ENCODE data around the gene PRUNE2. TPM values are rescaled to one million over a fixed set of nuclear protein-coding genes. Genes with fewer than 3 reads are reported as not detected.
"Not testable (repeated sequence)": the region's sequence is repeated elsewhere in the genome, so short reads cannot be mapped to it uniquely, and the experiment has no call there.

The PRUNE2 gene, protein sequence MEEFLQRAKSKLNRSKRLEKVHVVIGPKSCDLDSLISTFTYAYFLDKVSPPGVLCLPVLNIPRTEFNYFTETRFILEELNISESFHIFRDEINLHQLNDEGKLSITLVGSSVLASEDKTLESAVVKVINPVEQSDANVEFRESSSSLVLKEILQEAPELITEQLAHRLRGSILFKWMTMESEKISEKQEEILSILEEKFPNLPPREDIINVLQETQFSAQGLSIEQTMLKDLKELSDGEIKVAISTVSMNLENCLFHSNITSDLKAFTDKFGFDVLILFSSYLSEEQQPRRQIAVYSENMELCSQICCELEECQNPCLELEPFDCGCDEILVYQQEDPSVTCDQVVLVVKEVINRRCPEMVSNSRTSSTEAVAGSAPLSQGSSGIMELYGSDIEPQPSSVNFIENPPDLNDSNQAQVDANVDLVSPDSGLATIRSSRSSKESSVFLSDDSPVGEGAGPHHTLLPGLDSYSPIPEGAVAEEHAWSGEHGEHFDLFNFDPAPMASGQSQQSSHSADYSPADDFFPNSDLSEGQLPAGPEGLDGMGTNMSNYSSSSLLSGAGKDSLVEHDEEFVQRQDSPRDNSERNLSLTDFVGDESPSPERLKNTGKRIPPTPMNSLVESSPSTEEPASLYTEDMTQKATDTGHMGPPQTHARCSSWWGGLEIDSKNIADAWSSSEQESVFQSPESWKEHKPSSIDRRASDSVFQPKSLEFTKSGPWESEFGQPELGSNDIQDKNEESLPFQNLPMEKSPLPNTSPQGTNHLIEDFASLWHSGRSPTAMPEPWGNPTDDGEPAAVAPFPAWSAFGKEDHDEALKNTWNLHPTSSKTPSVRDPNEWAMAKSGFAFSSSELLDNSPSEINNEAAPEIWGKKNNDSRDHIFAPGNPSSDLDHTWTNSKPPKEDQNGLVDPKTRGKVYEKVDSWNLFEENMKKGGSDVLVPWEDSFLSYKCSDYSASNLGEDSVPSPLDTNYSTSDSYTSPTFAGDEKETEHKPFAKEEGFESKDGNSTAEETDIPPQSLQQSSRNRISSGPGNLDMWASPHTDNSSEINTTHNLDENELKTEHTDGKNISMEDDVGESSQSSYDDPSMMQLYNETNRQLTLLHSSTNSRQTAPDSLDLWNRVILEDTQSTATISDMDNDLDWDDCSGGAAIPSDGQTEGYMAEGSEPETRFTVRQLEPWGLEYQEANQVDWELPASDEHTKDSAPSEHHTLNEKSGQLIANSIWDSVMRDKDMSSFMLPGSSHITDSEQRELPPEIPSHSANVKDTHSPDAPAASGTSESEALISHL (N-terminal part only)
- under 1 TPM; 0.24 to 0.39 TPM for total RNA-seq

DNA sequence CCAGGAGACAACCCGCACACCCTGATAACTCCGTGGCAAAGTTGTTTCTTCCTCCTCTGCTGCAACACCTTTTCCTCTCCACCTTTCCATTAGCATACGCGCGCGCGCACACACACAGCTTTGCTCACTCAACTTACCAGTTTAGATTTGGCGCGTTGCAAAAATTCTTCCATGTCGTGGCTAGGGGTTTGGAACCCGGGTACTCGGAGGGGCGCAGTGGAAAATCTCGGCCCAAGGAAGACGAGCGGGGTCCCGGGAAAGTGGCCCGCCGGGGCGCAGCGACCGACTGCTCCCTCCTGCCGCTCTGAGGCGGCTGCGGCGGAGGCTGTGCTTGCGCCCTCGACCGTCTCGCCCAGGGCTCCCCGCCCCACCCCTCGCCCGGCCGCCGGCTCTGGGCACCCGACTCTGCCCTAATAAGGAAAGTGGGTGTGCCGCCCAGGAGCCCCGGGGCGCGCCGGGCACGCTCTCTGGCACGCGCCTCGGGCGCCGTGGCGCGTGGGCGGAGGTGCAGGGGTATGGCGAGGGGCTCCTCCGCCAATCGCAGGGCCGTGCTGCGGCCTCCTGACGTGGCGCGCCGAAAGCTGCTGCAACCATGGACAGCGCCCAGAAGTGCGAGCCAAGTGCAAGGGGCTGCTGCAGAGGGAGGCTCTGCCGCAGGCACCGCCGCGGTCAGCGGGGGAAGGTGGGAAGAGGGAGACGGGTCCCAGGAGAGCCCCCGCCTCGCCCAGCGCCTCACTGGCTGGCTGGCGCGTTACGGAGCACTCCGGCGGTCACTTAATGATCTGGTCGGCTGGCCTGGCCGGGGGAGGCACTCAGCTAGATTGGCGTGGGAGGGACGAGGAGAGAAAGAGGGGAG, at the start of gene PRUNE2:
TSS of gene PRUNE2 (minus strand) at position 324 of the 856 bp plus-strand sequence. CDS start at position 173, 151 bp downstream.
- Mint-ChIP-seq H3K27me3 (peaks cover 41% of the 10 kb centered on the region), H3K4me3 (no peak within 1 kb of the TSS)
- no peak for ATAC-seq (replicated peaks)

DNA sequence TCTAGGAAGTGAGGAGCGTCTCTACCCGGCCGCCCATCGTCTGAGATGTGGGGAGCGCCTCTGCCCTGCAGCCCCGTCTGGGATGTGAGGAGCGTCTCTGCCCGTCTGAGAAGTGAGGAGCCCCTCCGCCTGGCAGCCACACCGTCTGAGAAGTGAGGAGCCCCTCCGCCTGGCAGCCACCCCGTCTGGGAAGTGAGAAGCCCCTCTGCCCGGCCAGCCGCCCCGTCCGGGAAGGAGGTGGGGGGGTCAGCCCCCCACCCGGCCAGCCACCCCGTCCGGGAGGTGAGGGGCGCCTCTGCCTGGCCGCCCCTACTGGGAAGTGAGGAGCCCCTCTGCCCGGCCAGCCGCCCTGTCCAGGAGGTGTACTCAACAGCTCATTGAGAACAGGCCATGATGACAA, 49.5 kb upstream of the PRUNE2 start:
- not testable (repeated sequence) for H3K27ac Mint-ChIP-seq; H3K36me3 Mint-ChIP-seq (ENCODE audit: low read depth); H3K4me3 Mint-ChIP-seq; ATAC-seq (replicated peaks); H3K9me3 Mint-ChIP-seq; H3K4me1 Mint-ChIP-seq
- H3K27me3 Mint-ChIP-seq = peaks cover 15% of the 10 kb centered on the region

More for the DNA sequence above, at the start of gene PRUNE2:
- Mint-ChIP-seq H3K9me3 (no peaks in the 10 kb centered on the region), H3K4me1 (no peaks in the 10 kb centered on the region), H3K27ac (no peak within 1 kb of the TSS), H3K36me3 (ENCODE audit: low read depth) (no peaks in the 10 kb centered on the region)

DNA sequence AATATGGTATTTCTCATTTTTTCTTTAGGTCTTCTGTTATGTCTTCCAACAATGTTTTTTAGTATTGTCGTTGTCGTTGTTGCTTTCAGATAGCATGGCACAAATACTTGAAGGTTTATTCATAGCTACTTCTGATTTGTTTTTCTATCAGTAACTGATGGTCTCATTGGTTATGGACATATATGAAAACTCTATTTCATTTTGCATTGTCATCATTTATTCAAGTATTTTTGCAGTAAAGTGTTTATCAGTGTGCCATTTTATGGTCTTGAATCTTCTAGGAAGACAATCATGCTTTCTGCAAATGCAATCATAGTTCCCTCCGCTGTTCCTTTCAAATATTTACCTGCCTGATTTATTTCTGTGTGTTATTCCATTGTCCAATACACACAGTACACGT, 44.0 kb upstream of the PRUNE2 start:
- no peaks in the 10 kb centered on the region for H3K36me3 Mint-ChIP-seq (ENCODE audit: low read depth)
- no peak overlapping the region for H3K27ac Mint-ChIP-seq
- H3K27me3 Mint-ChIP-seq = peaks cover 10% of the 10 kb centered on the region
- no peak overlapping the region for H3K4me3 Mint-ChIP-seq
- no peaks in the 10 kb centered on the region for H3K4me1 Mint-ChIP-seq
- no peak for ATAC-seq (replicated peaks)
- no peaks in the 10 kb centered on the region for H3K9me3 Mint-ChIP-seq

DNA sequence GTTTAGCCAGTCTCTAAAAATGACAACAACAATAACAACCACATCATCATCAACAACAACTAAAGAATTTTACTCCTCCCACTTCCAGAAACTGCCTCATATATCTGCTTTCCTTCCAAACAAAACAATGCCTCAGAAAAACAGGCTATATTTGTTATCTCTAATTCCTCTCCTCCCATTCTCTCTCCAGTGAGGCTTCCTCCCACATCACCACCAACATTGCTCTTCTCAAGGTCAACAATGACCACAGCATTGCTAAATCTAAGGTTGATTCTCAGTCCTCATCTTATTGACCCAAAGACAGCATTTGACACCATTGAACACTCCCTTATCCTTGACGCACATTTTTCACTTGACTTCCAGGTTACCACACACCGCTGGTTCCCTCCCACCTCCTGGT, 38.1 kb upstream of the PRUNE2 start:
- no peaks in the 10 kb centered on the region for H3K36me3 Mint-ChIP-seq (ENCODE audit: low read depth)
- no peak overlapping the region for H3K4me3 Mint-ChIP-seq
- H3K4me1 Mint-ChIP-seq = no peaks in the 10 kb centered on the region
- ATAC-seq (replicated peaks) = no peak
- H3K9me3 Mint-ChIP-seq = no peaks in the 10 kb centered on the region
- peaks cover 4% of the 10 kb centered on the region for H3K27me3 Mint-ChIP-seq
- no peak overlapping the region for H3K27ac Mint-ChIP-seq

DNA sequence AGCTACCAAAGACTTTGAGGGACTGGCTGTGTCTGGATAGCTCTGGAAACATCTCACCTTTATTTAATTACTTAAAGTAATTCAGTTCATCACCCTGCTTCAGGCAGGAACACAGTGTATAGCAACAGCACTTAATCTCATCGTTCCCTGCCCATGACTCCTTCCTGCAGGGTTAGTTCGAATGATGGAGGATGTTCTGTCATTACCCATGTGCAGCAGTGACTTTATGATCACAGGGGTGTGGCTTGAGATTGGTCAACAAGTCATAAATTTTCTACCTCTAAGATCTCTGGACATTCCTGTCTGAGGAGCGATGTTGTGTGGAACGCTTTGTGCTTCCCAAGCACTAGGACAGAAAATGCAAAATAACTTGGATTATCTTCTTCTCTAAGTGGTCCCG, 37.1 kb upstream of the PRUNE2 start:
- Mint-ChIP-seq H3K4me3 (no peak overlapping the region), H3K9me3 (no peaks in the 10 kb centered on the region), H3K36me3 (ENCODE audit: low read depth) (no peaks in the 10 kb centered on the region), H3K27ac (no peak overlapping the region), H3K27me3 (peaks cover 4% of the 10 kb centered on the region), H3K4me1 (no peaks in the 10 kb centered on the region)
- ATAC-seq (replicated peaks) = no peak

DNA sequence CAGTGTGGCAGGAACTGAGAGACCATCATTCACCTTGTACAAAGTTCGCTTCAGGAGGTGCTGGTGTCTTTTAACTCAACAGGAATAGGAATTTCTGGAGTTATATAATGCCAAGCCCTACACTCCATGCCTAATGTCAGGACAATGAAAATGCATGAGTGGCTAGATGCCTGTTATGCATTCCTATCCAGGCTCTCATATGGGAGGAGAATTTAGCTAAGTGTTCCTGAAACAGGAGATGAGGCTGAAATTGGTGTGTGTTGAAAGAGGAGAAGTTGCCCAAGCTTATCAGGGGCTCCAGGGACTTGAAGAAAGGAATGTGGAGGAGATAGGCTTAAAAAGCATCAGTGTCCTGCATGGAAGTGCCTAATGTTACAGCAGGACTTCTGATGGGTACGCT, 26.8 kb upstream of the PRUNE2 start:
- no peaks in the 10 kb centered on the region for H3K27me3 Mint-ChIP-seq
- no peak overlapping the region for H3K4me3 Mint-ChIP-seq
- H3K4me1 Mint-ChIP-seq = no peaks in the 10 kb centered on the region
- H3K9me3 Mint-ChIP-seq = no peaks in the 10 kb centered on the region
- no peak for ATAC-seq (replicated peaks)
- no peaks in the 10 kb centered on the region for H3K36me3 Mint-ChIP-seq (ENCODE audit: low read depth)
- no peak overlapping the region for H3K27ac Mint-ChIP-seq

DNA sequence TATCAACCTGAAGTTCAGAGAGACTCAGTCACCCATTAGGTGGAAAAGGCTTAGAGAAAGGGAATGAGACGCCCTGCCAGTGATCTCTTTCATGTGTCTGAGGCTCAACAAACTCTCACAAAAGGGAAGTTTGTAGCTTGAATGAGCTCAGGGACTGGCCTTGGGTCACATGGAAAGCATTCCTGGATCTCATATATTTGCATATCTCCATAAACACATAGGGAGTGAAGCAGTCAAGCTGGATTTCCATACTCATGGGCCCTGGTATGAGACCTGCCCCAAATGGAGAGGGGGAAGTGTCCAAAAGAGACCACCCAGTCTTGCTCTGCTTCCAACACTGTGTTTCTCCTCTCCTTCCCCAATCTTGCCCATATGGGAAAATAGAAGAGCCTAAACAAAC, 26.4 kb upstream of the PRUNE2 start:
- ATAC-seq (replicated peaks) = no peak
- no peaks in the 10 kb centered on the region for H3K36me3 Mint-ChIP-seq (ENCODE audit: low read depth)
- H3K27ac Mint-ChIP-seq = no peak overlapping the region
- no peaks in the 10 kb centered on the region for H3K9me3 Mint-ChIP-seq
- no peak overlapping the region for H3K4me3 Mint-ChIP-seq
- no peaks in the 10 kb centered on the region for H3K4me1 Mint-ChIP-seq
- no peaks in the 10 kb centered on the region for H3K27me3 Mint-ChIP-seq

DNA sequence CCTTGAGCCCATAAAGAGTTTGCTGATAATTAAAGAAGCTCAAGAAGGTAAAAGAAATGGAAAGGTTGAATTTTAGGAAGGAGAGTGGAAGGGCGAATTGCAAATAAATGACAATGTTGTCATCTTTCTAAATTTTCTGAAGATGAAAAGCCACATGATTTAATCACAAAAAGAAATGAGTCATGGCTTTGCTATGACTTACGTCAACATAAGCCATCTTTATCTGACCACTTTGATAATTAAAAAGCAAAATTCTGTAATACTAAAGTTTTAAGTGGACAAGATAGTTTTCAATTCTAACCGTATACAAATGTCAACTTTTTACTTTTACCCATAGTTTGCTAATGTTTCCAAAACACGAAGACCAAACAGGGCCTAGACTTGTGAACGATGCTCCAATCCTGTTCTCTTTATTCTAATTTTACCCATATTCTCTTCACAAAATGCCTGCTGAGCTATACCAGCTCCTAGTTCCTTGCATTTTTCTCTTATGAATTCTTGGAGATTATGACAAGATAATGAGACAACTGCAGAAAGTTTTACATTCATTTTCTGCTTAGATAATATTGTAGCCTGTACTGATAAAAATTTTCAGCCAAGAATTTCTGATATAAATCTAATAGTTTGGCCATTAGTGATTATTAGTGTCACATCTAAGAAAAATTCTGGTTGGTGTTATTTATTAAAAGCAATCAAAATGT, 21.8 kb upstream of the PRUNE2 start:
- no peaks in the 10 kb centered on the region for H3K36me3 Mint-ChIP-seq (ENCODE audit: low read depth)
- H3K9me3 Mint-ChIP-seq = no peaks in the 10 kb centered on the region
- no peak overlapping the region for H3K4me3 Mint-ChIP-seq

DNA sequence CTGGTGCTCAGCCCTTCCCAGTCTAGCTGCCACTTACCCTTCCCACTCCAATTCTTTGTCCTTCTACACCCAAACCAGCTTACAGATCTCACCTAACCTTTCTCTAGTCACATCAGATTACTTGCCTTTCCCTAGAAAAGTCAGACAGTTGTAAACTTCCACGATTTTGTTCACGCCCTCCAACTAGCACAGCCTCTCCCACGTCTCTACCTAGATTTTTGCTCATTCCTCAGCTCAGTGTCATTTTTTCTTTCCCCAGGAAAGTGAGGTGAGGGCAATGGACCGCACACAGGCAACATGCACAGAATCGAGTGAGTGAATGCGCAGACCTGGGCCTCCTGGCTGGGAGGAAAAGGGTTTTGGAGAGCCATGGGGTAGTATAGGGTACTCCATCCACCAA, 20.9 kb upstream of the PRUNE2 start:
- no peak overlapping the region for H3K4me3 Mint-ChIP-seq
- H3K36me3 Mint-ChIP-seq (ENCODE audit: low read depth) = no peaks in the 10 kb centered on the region
- H3K27ac Mint-ChIP-seq = no peak overlapping the region
- ATAC-seq (replicated peaks) = no peak
- no peaks in the 10 kb centered on the region for H3K9me3 Mint-ChIP-seq
- peaks cover 3% of the 10 kb centered on the region for H3K27me3 Mint-ChIP-seq
- H3K4me1 Mint-ChIP-seq = no peaks in the 10 kb centered on the region

More for the DNA sequence above, 21.8 kb upstream of the PRUNE2 start:
- Mint-ChIP-seq H3K27ac (no peak overlapping the region), H3K4me1 (no peaks in the 10 kb centered on the region), H3K27me3 (no peaks in the 10 kb centered on the region)
- ATAC-seq (replicated peaks) = no peak

DNA sequence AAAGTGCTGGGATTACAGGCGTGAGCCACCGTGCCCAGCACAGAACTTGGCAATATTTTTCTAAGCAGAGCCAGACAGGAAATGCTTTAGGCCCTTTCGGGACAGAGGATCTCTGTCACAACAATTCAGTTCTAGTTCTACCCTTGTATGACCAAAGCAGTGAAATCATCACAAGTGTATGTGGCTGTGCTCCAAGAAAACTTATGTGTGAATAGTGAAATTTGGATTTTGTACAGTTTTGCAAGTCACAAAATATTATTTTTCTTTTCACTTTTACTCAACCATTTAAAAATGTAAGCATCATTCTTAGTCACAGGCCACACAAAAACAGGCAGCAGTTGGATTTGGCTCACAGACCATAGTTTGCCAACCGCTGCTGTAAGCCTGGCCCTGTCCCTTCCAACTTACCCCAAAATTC, 20.4 kb upstream of the PRUNE2 start:
- Mint-ChIP-seq H3K36me3 (ENCODE audit: low read depth) (no peaks in the 10 kb centered on the region), H3K4me1 (no peaks in the 10 kb centered on the region), H3K4me3 (no peak overlapping the region), H3K27me3 (peaks cover 5% of the 10 kb centered on the region), H3K9me3 (no peaks in the 10 kb centered on the region), H3K27ac (no peak overlapping the region)
- ATAC-seq (replicated peaks) = no peak

DNA sequence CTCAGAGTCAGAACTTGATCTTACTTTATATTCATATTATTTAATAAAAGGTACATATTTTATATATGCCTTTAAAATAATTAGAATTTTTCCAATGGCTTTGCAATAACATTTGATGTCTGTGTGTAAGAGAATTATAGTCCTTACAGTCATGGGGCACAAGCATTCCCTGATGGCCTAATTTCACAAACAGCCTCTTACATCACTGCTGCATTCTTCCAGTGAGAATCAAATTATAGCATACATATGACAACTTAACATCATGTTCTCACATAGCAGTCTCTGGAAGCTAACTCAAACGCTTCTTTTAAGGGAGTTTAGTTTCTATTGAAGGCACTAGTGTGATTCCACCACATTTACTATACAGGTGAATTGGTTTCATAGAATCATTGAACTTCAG, 15.3 kb upstream of the PRUNE2 start:
- Mint-ChIP-seq H3K27ac (no peak overlapping the region), H3K36me3 (ENCODE audit: low read depth) (no peaks in the 10 kb centered on the region), H3K9me3 (no peaks in the 10 kb centered on the region), H3K27me3 (peaks cover 12% of the 10 kb centered on the region), H3K4me1 (no peaks in the 10 kb centered on the region), H3K4me3 (no peak overlapping the region)
- ATAC-seq (replicated peaks) = no peak

DNA sequence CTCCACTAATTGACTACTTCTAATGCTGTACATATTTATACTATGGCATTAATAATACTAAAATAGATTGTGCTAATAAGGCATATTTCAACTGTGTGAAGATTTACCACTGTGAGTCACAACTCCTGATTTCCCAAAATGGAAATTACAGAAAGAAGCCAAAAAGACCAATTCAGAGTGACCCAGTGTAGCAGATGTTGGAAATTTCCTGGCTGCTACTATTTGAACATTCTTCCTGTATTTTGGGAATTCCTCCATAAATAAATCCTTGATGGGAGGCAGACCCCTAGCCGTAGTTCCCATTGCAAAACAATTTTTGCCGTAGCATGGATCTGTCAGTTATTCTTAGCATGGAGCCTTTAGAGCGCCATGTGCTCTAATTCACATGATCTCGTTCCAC, 11.4 kb upstream of the PRUNE2 start:
- H3K36me3 Mint-ChIP-seq (ENCODE audit: low read depth) = no peaks in the 10 kb centered on the region
- no peak for ATAC-seq (replicated peaks)
- H3K4me1 Mint-ChIP-seq = no peaks in the 10 kb centered on the region

DNA sequence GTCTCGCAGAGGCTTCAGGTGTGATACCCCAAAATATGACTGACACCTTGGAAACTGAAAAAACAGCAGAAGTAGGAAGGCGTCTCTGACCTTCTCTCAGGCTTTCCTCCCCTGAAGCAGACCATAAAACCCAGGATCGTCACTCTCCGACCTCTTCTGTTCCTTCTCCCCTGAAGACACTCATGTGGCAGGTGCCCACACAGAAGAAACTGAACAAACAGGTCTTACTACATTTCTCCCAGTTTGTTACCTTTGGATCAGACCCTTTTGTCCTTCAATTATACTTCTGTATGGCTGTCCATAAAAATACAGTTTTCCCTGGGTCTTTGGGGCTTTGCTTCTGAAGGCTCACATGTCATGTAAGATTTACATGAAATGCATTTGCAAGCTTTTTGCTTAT, 10.3 kb upstream of the PRUNE2 start:
- peaks cover 10% of the 10 kb centered on the region for H3K27me3 Mint-ChIP-seq
- no peak for ATAC-seq (replicated peaks)
- no peaks in the 10 kb centered on the region for H3K36me3 Mint-ChIP-seq (ENCODE audit: low read depth)
- no peak overlapping the region for H3K4me3 Mint-ChIP-seq
- H3K27ac Mint-ChIP-seq = no peak overlapping the region
- no peaks in the 10 kb centered on the region for H3K4me1 Mint-ChIP-seq
- no peaks in the 10 kb centered on the region for H3K9me3 Mint-ChIP-seq

More for the DNA sequence above, 11.4 kb upstream of the PRUNE2 start:
- no peak overlapping the region for H3K27ac Mint-ChIP-seq
- peaks cover 14% of the 10 kb centered on the region for H3K27me3 Mint-ChIP-seq
- H3K4me3 Mint-ChIP-seq = no peak overlapping the region
- H3K9me3 Mint-ChIP-seq = no peaks in the 10 kb centered on the region
